Measurements from ENCODE around the gene HDAC9.

HDAC9 gene

DNA sequence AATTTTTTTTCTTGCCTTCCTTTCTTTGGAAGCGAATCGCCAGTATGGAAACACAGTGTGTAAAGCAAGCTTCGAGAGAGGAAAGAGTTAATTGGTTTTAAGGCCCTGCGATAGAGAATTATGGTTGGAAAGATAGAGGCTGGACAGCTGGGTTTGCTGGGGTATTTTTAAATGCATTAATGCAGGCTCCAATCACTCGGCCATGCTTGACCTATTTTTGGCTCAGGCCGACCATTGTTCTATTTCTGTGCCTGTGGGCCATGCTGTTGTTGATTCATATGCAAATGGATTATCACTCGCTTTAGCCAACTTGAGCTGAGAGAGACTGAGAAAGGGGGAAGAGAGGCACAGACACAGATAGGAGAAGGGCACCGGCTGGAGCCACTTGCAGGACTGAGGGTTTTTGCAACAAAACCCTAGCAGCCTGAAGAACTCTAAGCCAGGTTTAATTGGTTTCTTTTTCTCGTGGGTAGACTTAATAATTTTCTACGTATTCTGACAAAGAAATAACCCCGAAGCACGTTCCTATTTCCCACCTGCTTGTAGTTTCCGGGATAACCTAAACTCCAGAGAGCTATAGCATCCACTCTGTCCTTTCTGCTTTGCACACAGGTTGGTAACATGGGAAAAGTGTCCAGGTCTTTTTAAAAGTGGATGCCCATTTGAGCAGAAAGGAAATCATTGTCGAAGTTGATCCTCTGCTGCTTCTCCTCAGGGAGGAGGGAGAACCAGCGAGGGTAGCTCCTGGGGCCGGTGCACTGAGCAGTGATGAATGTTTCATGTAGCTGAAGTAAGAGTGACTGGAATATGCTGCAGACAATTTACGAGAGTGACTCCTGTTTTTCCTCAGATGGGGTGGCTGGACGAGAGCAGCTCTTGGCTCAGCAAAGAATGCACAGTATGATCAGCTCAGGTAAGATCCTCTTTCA, at the start of gene HDAC9:
Gene HDAC9, plus strand, starts transcription at position 338 of the 929 bp plus-strand sequence. Its CDS starts 554 bp downstream, at position 892.
- DNase-seq: peak; percentile 50

DNA sequence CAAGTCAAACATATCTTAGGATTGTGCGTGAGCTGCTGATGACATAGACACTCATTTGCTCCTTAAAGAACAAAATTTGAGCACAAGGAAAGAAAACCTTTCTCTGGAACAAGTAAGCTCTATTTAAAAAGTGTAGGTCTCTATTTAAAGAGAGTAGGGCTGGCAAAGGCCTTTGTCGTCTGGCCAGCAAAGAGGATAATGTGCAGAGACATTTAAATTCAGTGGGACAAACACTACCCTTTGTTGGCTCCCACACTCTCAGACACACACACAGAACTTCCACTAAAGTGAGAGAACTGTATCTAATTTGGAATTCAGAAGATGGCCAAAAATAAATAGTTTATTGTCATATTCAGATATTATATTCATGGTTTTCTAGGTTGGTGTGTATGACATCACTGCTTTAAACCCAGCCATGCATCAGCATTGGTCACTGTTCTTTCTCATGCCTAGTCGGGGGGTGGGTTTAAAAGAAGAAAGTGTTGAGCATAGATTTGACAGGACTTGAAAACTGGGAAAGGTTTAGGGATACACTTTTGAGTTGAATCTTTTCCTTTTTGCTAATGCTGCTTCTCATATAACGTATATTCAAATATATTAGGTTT, 49.5 kb upstream of the HDAC9 start:
- no peak for DNase-seq

DNA sequence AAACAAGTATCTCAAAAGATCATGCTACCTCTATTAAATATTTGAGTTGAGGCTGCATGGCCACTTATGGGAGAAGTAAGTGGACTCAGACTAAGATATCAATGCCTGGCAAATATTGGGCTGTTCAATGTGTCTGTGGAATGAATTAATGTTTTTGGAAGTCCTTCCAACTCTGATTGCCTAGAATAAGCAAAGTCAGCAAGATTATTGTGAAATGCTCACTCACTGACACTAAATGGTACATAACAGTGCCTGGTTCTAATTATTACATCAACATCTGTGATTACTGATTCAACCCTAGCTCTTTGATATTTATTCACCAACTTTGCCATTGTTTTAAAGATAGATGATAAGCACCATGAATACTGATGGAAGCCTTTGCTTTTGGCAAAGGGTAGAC, 45.5 kb upstream of the HDAC9 start:
- peak; percentile 18 for DNase-seq

DNA sequence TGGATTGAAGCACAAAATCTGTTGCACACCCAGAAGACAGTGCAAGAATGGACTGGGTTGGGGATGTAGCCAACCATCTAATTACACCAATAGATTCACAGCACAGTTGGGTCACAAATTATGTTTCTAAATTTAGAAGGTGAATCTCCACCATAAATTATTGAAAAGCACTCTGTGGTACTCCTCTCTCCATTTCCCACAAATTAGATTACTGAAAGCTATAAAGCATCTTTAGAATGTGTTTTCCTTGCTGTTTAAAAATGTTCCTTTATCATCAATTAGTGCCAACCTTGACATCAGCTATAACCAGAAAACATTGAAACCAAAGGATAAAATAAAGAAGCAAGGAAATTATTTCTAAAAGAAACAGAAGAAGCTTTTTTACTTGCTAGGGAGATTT, 39.9 kb upstream of the HDAC9 start:
- DNase-seq: peak; percentile 10

DNA sequence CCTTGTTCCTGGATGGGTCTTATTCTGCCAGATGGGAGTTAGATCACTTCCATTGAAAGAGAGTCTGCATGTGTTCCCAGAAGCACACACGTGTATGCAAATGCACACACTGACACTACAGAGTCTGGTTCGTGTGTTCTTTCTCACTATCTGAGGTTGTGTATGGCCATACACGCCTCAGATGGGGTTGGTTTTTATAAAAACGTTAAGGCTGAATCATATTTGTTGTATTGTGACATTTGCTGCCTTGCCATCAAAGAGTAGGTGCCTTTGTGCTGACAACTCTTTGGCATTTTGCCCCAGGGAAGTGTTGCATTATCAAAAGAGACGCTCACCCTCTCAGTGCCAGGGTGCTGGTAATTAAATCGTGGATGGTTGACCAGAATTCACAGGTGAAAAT, 37.7 kb upstream of the HDAC9 start:
- DNase-seq: no peak

DNA sequence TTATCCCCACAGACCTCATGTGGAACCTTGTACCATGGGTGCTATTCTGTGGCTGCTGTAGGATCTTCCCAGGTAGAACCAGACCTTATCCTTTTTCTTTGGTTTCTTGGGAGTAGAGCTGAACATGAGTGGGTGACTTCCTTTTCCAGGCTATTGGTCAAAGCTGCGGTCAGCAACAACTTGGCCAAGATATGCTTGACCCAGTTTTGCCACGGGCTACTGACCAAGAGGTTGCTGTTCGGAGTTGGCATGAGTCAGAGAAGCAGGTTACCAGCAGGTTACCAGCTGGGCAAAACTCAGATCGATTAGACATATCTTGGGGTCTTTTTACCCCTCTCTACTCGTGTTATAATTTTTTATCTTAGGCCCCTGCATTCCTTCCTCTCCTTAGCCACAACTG, 36.7 kb upstream of the HDAC9 start:
- no peak for DNase-seq

DNA sequence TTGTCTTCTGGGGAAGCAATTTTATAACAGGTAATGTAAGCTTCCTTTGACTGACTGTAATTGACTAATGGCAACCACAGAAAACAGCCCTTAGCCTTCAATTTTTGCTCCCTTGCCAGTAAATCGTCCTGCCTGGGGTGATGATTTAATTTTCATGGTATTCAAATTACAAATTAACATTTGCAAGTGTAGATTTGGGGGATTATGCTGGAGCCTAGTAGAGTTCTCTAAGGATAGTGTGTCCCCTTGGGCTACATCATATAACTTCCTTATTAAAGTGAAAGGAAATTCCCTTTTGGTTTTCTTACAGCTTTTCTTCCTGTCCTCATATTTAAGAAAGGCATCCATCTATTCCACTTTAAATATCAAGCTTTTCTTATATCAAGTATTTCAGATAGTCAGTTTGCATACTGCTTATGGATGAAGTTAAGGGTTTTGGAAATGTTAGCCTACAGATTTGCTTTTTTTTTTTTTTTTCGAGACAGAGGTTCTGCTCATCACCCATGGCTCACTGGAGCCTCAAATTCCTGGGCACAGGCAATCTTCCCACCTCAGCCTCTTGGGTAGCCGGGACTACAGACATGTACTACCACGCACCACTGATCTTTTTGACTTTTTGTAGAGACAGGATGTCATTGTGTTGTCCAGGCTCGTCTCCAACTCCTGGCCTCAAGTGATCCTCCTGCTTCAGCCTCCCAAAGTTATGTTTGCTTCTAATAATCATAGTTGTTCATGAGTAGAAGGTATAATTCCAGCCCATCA, 35.9 kb upstream of the HDAC9 start:
- DNase-seq: peak; percentile 21

DNA sequence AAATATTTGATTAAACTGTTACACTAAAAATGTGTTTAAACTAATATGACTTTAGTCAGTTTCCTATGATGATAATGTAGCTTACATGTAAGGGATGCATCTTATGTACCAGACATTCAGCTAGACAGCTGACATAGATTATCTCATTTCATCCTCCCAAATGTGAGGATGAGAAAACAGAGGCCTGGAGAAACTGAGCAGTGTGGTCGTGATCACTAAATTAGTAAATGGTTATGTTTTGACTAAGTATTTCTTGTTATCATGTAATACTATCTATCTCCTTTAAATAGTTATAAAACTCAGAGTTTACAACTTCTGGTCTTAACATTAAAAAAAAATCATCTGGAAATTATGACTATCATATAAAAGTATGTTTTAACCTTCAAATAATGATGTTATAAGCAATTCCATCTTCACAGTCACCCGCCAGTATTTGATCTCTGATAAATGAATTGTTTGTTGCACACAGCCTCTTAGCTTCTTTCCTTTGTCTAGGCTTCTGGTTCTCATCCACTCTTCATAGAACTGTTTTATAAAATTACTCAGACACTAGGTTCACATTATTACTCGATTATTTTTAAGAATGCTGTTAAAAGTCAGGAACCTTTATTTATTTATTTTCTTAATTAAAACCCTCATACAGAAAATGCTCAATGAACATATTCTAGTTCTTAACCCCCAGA, 33.6 kb upstream of the HDAC9 start:
- DNase-seq: no peak

DNA sequence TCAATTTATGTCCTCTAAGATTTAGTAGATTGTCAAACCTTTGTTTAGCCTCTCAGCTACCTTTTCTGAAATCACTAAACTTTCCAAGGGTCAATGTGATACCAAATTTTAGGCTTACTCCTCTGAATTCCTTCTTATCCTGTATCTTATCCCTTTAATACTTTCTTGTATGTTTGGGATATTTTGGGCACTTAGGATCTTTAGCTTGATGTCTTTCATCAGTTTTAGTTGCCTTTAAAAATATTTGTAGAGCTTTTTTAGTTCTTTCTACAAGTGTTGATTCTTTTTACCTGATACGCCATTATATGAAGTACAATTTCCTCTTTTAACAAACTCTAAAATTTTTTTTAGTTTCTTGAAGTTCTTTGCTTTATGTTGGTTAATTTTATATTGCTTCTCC, 30.7 kb upstream of the HDAC9 start:
- no peak for DNase-seq

DNA sequence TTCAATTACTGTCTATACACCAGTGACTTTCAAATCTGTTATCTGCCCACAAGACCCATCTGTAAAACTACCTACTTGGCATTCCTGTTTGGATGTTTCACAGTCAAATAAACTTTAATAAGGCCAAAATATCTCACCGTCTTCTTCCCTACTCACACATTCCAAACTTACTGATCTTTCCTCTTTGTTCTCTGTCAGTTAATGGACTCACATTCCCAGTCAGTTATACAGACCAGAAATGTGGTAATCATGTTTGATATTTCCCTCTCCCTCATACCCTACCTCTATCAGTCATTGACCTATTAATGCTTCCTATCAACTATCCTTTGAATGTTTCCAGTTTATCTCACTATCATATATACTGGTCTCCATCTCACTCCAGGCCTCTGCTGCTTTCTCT, 28.5 kb upstream of the HDAC9 start:
- DNase-seq: peak; percentile 10

DNA sequence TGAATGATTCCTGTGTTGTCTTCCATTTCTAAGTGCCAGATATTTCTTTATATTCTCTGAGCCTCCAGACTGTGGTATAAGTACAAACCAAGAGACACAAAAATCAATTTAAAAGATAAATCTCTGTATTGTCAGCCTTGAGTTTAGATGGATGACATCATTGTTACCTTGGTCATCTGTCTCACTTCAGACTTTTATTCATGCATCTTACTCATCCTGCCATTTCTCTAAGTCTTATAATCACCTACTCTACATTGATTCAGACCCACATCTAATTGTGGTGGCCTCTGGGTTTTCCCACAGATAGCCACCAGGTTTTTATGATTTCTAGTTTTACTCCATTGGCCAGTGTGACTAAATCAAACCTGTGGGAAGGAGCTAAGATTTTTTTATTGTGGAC, 26.8 kb upstream of the HDAC9 start:
- DNase-seq: no peak

DNA sequence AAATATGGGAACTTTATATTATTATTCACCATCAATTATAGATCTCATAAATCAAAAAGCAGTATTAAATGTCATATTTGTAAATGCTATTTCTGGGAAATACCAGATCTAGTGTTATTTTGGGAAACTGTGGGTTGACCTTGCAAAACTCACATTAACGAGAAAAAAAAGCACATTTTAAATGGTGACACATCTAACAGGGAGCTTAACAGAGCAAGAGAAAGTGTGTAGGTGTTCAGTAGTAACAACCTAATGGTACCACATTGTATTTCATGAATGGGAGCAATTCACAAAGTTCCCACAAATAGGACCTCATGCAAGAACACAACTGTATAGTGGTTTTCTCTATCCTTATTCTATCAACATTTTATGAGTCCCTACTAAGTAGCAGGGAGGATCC, 26.2 kb upstream of the HDAC9 start:
- peak; percentile 17 for DNase-seq

DNA sequence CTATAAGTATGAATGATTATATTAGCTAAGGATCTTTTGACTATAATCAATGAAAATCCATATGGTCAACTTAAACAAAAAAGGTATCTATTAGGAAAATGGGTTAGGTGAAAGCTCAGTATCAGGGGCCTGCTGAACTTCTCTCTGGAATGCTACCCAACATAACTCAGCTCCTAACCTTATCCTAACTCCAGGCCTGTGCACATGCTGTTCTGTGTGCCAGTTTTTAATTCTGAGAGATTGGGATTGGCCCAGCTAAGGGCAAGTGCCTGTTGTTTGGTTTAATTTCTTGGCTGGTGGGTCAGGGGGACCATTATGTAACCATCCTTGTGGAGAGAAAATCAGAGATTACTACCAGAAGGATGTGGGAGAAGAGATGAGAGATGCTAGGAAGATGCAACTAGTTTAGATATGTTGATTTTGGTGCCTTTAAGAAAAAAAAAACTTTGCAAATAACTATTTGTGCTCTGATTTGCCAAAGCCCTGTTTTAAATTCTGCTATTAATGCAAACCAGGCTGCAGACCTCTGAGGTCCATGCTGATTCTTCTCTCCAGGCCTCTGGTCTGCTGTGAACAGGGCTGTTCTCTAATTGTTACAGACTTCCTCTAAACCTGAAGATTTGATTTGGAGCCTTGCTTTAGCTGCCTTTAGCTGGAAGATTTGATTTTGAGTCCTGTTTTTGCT, 23.9 kb upstream of the HDAC9 start:
- DNase-seq: no peak

DNA sequence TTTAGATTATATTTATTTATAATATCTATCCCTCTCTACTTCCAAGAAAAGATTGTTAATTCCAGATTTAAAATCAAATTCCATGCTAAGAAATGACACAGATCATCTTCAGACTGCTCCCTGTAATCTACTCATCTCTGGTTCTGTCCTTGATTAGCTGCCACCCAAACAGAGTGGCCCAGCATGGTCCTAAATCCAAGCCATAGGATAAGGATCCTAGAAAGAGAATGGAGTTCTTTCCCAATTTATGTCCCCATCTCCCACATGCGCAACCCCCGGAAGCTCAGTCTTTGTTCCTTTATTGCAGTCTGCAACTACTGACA, 23.4 kb upstream of the HDAC9 start:
- DNase-seq: no peak

DNA sequence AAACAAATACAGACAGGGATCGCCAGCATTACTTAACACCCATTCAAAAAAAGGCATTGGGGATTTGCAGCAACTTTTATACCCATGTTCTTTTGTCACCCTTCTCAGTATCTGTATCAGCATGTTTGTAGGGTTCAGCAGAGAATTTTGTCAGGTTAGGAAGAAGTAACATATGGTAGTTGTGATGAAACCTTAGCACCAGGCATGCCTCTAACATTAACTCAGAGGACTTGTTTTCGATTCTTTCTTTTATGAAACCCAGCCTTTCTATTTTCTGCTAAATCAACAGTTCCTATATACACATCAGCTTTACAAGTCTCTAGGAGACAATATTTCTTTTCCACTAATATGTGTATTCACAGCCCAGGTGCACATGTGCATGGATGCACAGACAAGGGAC, 22.4 kb upstream of the HDAC9 start:
- DNase-seq: no peak

DNA sequence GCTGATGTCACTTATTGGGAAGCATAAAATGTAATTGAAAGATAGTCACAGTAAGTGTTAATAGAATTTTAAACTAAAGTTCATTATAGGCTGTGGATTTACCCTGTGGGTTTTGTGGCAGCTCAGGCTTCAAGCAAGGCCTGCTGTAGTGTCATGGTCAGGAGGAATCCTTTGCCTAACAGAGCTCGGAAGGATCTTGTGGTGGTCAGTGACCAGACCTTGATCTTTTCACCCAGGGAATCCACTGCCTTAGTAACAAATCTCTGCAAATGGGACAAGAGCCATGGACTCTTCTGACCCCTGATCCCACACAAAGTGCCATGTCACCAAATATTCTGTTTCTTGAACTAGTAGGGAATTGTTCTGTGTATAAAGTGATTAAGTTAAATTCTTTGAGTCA, 20.6 kb upstream of the HDAC9 start:
- DNase-seq: no peak

DNA sequence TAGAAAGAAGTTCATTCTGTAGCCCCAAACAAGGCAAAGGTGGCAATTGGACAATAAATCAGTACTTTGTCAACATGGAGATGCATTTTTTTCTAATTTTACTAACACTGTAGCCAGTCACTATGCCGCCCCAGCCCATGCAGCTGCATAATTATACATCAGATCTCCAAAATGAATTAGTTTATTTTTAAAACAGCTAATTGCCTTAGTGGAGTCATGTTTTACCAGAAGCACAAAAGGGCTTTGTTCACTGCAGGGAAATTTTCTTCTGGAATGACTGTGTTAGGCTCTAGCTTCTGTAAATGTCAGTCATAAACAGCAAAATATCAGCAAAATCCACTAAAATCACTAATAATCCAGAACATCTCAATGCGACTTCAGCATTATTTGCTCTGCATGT, 20.1 kb upstream of the HDAC9 start:
- no peak for DNase-seq

DNA sequence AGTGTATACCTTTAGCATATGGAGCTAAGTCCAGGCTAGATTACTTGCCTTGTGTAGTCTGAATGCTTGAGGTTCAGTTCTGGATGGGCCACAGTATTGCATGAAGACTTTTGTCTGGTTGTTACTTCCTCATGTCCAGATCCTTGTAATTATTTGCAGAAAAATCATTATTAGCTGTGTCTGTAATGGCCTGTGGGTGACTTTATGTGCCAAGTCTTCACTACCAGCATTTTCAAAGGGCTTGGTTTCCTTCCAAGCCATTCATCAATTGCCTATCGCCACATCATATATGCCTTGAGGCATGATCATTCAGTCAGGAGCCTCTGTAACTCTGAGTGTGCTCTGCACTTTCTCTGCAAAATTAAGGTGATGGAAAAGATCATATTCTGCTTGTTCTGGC, 13.8 kb upstream of the HDAC9 start:
- no peak for DNase-seq

DNA sequence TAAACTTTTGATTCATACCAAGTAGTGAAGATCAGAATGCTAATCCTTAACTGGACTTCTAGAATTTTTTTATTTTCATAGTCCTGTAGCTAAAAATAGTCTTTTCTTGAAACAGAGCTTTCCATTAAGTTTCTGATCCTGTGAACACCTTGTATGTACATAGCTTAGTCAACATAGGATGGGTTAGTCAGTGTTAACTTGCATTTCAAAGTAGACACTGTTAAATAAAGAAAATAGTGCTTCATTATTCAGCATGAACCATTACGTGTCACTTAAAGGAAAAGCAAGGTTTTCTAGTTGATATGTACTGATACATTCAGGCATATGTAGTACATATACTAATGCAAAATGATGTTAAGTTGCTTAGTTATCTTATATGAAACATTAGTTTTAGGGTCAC, 7.5 kb upstream of the HDAC9 start:
- DNase-seq: no peak

DNA sequence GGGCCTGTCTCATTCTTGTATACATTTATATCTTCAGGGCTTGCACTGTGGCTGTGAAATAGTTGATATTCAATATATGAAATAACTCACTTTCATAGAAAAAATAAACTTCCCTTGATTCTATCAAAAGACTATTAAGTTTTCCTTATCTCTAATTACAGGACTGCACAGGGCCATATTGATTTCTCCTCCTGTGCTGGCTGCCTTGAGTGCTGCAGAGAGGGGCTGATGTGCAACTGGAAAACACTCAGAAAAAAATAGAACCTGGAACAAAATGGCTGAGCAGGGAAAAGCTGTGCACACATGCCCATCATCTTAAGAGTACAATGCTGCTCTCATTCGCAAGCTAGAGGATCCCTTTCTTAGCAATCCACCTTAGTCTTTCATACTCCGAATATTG, 5.9 kb upstream of the HDAC9 start:
- DNase-seq: no peak

DNA sequence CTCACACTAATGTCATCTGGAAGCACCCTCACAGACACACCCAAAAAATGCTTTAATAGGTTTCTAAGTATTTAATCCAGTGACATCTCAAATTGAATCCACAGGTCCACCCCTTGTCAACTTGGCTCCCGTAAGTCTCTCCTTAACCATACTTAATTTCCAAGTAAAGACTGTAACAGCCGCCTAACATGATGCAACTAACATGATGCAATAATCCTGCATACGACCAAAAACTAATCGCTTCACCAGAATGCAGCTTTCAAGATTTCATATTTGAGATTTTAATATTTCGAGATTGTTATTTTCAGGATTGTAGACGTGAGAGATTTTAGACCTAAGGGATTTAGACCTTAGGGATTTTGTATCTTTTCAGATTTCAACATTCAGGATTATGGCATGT, 3.7 kb upstream of the HDAC9 start:
- DNase-seq: no peak

DNA sequence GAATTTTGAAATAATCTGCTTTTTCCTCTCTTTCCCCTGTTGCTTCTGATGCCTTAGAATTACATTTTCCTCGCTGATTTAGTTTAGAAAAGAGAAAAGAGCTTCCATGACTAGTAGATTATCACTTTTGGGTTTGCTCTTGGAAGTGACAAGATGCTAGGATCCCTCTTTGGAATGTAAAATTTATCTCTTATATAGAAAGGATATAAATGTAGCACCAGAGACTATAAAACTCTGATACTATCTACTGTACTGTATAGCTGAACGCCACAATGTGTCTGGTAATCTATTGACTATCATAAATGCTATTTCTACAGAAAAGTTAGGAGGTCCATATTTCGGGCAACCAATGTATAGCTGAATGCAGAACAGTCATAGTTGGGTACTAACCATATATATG, 1.1 kb upstream of the HDAC9 start:
- no peak for DNase-seq

Measured in fibroblast of skin of right quadriceps (primary cell).